NCI-H774 (cell line): ENCODE measurements around the gene LRRC59.
"Not testable (repeated sequence)": the region's sequence is repeated elsewhere in the genome, so short reads cannot be mapped to it uniquely, and the experiment has no call there.

Experiments used
- DNase-seq: peaks from one replicate; lab custom pipeline; 2025; lab: John Stamatoyannopoulos, UW

LRRC59 gene

DNA sequence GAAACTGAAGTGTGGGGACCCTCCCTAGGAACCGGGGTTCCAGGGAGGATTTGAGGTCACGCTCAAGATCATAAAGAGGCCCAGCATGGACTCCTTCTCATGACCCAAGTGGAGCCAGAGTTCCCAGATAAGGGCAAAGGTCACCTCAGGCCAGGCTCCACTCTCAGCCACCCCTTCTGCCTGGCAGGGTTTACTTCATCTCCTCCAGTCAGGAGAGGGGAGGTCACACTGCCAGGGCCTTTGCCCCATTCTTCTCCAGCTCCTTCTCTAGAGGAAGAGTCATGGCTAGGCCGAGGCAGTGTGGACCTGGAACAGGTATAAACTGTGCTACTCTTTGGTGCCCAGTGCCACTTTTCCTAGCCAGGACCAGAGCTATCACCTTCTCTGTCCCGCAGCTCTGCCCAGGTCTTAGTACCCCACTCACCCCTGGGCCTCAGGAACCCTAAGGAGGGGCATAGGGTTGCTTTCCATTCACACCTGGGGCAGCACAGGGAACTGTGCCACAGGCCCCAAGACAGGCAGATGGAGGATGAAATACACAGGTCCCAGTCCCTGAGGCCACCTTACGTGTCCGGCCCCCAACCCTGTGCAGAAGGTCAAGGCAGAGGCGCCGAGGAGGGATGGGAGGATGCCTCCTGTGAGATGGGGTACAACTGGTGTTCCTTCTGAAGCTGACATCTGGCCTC, 27.8 kb upstream of the LRRC59 start:
- no peak for DNase-seq

DNA sequence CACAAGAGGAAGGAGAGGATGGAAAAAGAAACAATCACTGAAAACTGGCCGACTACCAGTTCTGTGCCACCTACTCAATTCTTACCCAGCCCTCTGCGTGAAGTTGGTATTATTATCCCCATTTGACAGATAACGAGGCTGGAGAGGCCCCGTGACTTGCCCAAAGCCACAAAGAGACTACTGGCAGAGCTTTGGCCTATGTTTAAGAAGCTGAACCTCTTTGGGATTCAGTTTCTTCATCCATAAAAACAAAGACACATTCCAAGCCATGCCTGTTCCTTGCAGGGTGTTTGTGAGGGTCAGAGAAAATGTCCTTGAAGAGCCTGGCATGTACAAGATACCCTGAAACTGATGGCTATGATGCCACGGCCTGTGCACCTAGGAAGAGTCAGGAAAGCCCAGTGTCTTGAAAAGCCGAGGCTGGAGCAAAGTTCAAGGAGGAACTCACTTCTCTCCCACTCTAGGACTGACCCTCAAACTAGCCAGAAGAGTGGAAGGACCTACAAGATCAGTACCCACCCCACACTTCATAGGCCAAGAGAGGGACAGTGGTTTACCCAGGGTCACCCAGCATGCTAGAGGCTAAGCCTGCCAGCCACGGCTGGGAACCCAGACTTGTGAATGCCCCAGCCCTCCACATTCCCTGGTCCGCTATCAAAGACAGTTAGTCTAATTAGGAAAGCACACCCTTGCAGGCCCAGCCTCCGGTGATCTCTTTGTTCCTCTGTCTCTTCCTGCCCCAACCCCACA, 27.1 kb upstream of the LRRC59 start:
- no peak for DNase-seq

DNA sequence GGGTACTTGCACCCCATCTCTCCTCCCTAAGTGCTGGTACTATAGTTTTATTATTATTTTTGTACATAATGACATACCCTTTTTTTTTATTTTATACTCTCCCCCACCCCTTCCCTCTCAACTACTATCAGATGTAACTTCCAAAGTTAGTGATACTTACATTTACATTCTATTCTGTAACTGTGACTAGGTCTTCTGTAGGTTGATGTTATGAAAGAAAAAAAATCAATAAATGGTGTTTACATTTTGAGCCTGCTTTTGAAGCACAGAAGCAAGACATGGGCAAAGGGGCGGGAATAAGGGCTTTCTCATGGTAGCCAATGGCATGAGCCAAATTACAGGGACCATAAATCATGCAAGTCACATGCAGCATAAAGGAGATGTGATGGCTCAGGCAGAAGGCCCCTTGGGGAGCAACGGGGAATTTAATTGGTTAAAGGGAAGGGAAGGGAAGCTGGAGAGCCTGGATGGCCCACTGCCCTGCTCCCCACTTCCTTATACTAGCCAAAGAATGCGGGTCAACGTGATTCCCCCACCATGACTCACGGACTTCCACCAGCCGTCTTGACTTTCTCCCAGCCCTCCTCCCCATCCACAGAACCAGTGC, 26.3 kb upstream of the LRRC59 start:
- DNase-seq = no peak

DNA sequence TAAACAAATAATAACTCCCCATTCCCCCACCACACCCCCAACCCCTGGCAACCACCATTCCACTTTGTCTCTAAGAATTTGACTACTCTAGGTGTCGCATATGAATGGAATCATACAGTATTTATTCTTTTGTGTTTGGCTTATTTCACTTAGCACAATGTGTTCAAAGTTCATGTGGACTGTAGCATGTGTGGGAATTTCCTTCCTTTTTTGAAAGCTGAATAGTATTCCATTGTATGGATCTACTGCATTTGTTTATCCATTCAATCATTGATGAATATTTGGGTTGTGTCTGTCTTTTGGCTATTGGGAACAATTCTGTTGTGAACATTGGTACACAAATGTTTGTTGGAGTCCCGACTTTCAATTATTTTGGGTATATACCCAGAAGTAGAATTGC, 25.4 kb upstream of the LRRC59 start:
- DNase-seq = no peak

DNA sequence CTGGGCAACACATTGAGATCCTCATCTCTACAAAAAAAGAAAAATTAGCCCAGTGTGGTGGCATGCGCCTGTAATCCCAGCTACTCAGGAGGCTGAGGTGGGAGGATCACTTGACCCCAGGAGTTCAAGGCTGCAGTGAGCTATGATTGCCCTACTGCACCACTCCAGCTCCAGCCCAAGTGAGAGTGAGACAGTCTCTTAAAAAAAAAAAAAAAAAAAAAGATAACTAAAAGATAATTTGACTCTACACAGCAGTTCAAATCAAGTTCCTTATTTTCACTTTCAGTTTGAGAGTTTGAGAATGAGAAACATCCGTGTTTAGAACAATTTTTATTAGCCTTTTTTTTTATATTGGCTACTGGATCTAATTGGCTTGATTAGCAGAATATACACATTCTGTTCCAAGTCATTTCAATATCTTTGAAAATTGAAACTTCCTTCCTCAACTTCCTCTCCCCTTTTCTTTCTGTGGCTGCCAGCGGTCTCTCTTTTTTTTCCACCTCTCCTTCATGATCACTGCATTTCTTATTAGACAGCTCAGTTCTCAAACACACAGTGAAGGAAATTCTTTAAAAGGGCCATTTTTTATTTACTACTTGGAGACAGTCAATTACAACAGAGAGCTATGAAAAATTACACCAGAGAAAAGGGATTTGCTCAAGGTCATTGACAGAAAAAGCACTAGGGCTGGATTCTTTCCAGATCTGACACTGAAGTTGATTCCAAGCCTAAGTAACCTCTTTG, 24.2 kb upstream of the LRRC59 start:
- no peak for DNase-seq

DNA sequence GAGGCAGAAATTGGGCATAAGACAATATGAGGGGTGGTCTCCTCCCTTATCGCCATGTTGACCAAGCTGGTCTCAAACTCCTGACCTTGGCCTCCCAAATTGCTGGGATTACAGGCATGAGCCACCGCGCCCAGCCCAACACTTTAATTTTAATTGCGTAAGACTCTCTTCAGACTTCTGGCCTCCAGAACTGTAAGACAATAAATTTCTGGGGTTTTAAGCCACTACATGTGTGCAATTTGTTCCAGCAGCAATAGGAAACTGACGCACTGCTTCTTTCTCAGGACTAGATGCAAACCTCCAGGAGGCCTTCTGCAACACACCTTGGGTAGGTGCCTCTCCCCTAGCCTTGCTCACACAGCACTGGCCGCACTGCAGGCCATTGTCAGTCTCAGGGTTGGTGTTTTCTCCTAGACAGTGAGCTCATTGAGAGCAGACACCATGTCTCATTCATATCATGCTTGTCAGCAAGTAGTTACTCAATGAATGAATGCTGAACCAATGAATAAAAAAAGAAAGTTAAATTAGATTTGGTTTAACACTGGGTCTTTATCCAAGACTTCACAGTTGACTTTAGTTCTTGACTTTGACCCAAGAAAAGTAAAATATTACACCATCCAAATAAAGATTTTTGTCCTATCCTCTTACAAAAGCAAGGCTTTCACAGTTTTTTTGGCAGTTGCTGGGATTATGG, 23.2 kb upstream of the LRRC59 start:
- DNase-seq = no peak

DNA sequence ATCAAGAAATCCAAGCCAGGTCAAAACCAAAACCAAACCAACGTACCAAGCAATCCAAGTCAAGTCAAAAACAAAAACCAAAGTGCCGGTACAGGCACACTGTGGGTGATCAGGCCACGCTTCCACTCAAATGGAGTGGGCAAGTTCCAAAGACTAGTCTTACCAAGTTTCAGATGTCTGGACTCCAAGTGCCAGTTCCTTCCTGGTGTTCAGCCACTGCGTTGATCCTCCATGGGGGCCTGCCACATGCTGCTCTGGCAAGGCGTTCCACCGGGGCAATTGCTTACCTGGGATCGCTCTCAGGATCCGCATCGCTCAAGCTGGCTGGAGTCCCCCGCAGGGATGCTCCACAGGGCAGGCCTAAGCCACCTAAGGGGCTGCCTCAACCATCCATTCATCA, 22.3 kb upstream of the LRRC59 start:
- not testable (repeated sequence) for DNase-seq

DNA sequence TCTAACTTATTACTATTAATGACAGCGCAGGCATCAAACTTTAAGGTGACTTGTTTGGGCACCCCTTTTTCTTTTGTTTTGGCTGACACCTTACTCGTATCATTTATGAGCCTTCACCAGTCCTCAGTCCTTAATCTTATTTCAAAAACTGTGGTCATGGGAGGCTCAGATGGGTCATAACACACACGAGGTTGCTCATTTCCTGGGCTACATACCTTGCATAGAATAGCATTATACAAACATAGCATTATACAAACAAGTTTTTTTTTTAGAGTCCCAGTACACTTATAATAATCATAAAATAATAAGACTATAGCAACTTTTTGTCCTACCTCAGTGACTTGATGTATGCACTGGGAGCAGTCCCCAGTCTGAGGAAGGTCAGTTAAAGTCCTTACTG, 17.5 kb upstream of the LRRC59 start:
- DNase-seq = no peak

DNA sequence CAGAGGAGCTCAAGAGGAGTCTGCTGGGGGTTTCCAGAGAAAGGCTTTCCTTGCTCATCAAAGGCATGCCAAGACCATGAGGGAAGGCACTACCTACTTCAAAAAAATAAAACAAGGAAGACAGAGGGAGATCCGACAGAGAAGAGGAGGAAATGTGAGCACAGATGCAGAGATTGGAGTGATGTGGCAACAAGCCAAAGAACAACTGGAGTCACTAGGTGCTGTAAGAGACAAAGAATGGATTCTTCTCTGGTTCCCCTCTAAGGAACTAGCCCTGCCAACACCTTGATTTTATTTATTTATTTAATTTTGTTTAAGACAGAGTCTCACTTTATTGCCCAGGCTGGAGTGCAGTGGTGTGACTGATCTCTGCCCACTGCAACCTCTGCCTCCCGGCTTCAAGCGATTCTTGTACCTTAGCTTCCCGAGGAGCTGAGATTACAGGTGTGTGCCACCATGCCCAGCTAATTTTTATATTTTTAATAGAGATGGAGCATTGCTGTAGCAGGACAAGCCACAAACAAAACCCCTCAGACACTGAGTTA, 14.9 kb upstream of the LRRC59 start:
- DNase-seq = no peak

DNA sequence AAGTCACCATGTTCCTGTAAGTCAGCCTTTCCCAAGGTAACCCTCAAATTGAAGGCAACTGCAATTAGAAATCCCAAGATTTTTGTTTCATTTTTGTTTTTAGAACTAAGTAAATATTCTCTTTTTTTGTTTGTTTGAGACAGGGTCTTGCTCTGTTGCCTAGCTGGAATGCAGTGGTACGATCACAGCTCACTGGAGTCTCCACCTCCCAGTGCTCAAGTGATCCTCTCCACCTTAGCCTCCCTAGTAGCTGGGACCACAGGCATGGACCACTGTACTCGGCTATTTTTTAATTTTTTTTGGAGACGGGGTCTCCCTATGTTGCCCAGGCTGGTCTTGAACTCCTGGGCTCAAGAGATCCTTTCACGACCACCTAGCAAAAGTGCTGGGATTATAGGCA, 10.6 kb upstream of the LRRC59 start:
- DNase-seq = no peak

DNA sequence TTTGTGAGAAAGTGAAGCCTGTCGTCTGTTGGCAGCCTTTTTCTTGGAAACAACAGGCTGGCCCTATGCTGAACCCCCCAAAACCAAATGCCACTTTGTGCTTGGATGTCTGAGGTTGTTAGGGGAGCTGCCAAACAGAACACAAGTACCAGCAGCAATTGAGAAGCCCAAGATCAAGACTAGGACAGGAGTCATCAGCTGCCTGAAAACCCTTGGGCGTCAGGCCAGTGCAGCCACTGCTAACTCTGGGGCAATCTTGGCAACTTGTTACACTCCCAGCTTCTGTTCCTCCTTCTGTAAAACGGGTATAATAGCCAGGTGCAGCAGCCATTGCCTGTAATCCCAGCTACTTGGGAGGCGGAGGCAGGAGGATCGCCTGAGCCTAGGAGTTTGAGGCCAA, 9.3 kb upstream of the LRRC59 start:
- no peak for DNase-seq

DNA sequence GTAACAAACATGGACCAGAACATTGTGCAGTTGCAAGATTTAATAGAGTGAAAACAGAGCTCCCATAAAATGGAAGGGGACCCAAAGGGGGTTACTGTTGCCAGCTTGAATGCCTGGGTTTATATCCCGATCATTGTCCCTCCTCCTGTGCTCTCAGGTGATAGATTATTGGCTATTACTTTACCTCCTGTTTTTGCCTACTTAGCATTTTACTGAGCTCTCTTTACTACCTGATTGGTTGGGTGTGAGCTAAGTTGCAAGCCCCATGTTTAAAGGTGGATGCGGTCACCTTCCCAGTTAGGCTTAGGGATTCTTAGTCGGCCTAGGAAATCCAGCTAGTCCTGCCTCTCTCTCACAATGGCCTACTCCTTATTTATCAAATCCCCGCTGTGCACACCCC, 8.0 kb upstream of the LRRC59 start:
- not testable (repeated sequence) for DNase-seq

DNA sequence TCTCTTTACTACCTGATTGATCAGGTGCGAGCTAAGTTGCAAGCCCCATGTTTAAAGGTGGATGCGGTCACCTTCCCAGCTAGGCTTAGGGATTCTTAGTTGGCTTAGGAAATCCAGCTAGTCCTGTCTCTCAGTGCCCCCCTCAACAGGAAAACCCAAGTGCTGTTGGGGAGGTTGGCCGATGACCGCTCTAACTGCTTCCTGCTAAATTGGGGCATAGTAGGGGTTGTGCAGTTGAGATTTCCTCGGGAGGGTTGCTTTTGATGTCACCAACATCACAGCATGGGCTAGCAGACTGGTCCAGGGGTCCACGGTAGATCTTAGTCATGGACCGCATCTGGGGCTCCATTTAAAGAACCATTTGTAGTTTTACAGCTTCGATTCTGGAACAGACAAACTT, 2.3 kb upstream of the LRRC59 start:
- DNase-seq = not testable (repeated sequence)

DNA sequence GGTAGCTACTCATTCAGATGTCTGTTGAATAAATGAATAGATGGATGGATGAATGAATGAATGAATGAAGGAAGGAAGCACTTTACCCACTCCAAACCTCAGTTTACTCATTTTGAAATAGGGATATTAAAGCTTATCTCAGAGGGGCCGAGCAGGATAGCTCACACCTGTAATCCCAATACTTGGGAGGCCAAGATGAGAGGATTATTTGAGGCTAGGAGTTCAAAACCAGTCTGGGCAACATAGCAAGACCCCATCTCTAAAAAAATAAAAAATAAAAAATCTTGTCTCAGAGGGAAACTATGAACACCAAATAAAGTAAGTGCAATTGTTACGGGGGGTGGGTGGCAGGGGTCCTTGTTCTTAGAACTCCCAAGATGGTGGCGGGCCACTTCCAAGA, 1.3 kb upstream of the LRRC59 start:
- not testable (repeated sequence) for DNase-seq

DNA sequence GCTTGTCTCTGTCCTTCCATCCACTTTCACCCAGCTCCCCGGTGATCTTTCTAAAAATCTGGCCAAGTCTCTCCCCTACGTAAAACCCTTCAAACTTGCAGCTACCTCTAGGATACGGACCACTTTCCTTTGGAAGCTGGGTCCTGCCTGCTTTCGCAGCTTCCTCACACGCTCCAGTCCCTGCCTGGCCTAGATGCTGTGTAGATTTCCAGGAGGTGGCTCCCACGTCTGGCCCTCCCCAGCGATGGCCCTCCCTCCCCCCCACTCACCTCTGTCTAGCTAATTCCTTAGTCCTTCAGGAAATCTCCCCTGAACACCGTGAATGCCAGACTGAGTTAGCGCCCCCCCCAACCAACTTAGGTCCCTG, 579 bp upstream of the LRRC59 start:
- no peak for DNase-seq

DNA sequence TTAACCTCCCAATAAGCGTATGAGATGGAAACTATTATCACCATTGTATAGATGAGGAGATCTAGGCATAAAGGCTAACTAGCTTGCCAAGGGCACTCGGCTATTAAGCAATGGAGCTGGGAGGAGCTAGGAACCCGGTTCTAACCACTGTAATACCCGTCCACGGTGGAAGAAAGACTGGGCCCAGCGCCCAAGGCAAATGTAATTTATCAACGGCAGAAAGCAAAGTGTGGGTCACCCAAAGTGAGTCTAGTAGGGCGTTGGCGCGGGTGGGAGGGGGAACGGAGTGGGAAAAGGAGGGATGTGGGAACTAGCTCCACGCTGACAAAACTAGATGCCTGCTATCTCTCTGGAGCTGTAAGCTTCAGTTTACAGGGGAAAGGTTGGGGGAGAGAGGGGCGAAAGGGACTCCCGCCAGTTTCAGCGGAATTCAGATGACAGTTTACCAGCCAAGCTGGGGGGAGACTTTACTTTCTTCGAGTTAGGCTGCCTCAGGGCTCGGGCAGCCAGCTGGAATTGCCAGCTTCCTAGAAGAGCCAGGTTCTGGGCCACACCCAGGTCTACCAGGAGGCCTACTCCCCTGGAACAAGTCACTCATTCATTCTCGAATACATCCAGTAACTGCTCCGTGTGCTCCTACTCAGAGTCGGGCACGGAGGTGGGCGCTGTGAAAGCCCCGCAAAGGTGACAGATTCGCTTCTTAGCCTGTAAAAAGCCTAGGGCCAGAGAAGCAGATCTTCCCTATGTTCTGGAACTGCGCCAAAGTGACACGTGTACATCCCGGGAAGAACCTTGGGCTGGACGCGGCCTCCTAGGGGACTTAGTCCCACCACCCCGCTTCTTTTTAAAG, 837 bp downstream of the LRRC59 start:
- peak; percentile 17 for DNase-seq

DNA sequence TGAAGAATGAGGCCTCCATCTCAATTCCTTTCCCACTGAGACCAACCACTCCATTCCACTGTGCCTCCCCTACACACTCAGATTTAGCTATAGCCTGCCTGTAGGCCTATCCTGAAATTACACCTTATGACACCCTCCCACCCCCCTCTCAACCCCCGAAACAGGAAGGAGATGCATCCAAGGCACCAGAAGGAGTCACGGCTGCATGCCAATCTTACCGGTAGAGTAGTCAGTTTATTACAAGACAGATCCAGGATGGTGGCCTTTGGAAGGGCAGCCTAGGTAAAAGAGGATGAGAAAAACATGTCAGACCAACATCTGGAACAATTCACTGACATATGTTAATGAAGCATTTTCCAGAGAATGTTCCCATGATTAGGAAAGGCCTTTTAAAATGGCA, 2.6 kb downstream of the LRRC59 start:
- no peak for DNase-seq

DNA sequence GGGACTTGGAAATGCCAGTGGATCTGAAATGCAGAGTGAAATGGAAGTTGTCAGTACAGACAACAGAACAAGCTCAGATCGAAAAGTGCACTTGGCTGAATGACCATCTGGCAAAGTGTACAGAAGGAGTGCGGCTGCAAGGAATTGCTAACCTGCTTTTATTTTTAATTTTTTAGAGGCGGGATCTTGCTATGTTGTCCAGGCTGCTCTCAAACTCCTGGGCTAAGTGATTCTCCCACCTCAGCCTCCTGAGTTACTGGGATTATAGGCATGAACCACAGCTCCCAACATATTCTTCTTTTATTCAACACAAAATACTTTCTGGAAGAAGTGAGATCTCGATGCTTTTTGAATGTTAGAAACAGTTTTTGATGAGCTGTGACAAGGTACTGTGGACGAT, 3.6 kb downstream of the LRRC59 start:
- DNase-seq = no peak

DNA sequence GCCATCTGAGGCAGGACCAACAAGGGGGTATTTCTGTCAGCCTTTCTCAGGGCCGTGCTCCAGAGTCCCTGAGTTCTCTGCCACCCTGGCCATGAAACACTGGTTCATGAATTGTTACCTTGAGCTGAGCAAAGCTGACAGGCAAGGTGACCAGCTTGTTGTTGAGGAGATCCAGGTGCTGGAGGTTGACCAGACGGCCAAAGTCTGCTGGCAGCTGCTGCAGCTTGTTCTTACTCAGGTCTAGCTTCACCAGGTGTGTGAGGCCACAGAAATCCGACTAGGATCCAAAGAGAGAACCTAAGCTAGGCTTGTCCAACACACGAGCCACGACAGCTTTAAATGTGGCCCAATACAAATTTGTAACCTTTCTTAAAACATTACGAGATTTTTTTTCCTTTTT, 4.7 kb downstream of the LRRC59 start:
- DNase-seq = no peak

DNA sequence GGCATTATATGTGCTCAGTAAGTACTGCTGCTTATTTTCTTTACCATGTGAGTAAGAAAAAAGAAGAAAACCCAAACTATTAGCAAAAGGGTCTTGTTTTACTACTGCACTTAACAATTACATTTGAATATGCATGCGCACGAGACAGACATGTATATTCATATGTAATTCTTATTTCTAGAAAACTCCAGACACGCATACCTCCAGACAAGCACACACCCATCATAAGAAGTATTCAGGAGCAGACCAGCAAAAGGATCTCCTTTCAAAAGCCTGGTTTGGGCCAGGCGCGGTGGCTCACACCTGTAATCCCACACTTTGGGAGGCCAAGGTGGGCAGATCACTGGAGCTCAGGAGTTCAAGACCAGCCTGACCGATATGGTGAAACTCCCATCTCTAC, 7.8 kb downstream of the LRRC59 start:
- no peak for DNase-seq

DNA sequence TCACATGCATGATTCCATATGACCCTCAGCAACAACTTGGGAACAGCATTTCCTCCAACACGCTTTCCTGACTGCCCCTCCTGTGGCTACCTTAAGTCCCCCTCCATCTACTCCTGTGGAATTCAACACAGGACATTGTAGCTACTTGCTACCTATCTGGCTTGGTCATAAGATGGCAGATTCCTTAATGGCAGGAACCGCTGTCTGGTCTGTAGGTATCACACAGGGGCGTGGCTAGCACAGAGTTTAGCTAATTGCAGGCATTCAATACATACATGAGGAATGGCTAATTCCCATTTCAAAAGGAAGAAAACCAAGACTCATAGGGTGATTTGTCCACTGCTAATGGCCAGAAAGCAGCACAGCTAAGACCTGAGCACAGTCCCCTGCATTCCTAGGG, 8.6 kb downstream of the LRRC59 start:
- no peak for DNase-seq
